Fibroblast of peridontal ligament (primary cell): ENCODE results near the gene PLA1A.
A peak's percentile ranks its signal among the peaks of the same experiment; 100 is the strongest.
"Not testable (repeated sequence)": the region's sequence is repeated elsewhere in the genome, so short reads cannot be mapped to it uniquely, and the experiment has no call there.

Experiments used
- DNase-seq: peaks from one replicate; pipeline ENCODE4 v3.0.0-alpha.2; 2010; ENCODE audit errors: extremely low read depth

The PLA1A gene

DNA sequence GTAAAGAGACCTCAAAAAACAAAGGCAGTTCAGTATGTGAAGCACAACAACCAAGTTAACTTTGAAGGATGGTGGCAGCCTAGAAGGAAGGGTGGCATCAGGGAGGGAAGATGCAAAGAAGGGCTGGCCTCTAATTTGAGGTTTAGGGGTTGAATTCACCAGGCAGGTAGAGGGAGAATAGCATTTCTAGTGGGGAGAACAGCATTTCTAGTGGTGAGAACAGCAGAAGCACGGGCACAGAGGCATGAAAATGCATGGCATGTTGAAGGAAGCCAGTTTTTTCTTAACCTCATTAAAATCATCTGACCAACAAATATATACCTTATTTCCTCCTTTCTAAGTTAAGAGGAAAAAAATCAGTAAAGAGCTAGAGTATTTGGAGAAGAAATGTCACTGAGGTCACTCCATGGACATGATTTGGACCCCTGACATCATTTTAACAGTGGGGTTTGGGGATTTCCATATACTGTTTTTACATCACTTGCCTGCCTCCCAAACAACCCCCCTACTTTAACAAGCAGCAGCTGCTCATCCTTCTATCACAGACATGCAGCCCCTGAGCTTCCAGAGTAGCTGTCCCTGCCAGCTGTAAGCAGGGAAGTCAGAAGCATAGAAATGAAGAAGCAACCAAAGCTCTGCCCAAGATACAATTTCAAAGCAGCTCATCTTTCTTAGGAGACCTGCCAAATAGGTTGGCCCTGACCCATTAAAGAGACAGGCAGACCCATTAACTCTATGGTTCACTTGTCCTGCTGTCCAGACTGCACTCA, 65.1 kb downstream of the PLA1A start:
- peak; percentile 60 for DNase-seq

DNA sequence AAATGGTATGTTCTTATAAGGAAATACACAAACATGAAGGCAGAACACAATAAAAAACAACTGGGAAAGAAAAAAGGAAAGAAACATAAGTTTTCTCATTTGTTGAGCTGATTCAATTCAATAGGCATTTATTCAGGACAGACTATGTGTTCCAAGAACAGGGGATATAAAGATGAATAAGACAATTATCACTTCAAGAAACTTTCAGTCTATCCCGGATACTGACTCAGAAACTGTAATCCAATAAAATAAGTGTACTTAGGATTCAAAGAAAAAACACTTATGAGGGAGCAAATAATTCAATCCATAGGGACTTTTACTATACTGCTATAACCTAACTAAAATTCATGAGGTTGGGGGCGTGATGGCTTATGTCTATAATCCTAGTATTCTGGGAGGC, 66.2 kb downstream of the PLA1A start:
- peak; percentile 21 for DNase-seq

- DNase-seq = no peak
Observed at GRCh38 chr3:119664370-119664769, 66.7 kb downstream of the PLA1A start.

DNA sequence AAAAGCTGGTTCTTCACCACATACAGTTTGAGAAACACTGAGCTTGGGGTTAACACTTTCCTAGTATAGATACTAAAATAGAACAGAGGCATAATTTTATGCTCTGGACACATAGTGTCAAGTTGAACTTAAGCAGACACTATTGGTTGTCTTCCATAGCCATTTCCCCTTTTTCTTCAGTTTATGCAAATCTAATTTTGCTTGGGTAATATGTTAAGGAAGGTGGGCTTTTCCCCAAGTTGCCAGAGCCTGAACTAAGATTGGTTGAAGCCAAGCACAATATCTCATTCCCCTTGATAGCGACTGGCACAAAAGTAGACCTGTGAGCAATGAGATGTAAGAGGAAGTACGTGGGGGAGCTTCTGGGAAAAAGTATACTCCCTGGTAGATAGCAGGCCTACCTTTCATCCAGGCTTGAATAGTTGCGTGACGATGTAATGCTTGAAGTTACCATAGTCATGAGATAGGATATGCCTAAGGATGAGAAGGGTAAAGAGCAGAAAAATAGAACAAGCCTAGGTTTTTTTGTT, 67.2 kb downstream of the PLA1A start:
- DNase-seq = no peak

- no peak for DNase-seq
Observed at GRCh38 chr3:119665954-119666559, 68.4 kb downstream of the PLA1A start.

DNA sequence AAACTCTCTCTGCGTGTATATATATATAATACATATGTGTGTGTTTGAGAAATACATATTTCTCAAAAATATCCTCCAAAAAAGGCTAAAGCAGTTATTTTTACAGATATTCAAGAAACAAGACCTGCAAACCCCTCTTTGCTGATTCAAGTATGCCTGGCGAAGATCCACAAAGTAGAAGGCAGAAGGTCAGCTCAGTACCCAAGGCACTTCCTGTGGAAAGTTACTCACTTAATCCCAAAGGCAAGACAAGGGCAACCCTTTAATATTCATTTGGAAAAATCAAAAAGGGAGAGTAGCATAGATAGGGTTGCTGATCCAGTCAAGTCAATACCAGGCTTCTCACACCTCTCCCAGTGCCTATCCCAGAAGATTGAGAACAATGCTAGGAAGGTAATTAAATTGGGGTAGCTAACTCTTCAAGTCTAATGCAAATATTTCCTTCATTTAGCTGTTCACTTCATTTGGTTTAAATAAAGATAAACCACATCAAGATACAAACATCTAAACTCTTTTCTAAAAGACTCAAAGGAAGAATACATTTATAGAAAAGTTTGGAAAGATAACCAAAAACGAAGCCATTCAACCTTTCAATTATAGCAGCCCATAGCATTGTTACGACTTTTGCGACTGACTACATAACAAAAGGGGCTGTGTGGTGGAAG, 72.4 kb downstream of the PLA1A start:
- DNase-seq = no peak

DNA sequence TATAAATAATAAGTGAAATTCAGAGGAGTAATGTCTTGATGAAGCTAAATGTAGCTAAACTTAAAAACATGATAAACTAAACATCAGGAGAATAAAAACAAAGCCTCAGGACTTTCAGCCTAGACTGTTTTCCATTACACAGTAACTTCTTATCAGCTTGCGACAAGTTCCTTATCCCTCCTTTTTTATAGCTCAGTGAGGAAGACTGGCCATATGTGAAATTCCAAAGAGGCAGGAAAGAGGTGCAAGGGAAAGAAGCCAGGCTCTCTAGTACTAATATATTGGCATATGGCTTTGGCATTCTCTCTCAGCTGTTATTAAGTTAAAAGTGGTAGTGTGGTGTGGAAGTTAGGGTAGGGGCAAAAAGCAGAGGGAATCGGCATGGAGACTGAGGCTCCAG, 75.1 kb downstream of the PLA1A start:
- DNase-seq = no peak

DNA sequence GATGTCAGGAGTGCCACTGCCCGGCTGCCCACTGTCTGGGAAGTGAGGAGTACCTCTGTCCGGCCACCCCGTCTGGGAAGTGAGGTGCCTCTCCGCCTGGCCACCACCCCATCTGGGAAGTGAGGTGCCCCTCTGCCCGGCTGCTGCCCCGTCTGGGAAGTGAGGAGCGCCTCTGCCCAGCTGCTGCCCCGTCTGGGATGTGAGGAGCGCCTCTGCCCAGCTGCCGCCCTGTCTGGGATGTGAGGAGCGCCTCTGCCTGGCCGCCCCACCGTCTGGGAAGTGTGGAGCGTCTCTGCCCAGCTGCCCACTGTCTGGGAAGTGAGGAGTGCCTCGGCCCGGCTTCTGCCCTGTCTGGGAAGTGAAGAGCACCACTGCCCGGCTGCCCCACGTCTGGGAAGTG, 76.2 kb downstream of the PLA1A start:
- DNase-seq = no peak

DNA sequence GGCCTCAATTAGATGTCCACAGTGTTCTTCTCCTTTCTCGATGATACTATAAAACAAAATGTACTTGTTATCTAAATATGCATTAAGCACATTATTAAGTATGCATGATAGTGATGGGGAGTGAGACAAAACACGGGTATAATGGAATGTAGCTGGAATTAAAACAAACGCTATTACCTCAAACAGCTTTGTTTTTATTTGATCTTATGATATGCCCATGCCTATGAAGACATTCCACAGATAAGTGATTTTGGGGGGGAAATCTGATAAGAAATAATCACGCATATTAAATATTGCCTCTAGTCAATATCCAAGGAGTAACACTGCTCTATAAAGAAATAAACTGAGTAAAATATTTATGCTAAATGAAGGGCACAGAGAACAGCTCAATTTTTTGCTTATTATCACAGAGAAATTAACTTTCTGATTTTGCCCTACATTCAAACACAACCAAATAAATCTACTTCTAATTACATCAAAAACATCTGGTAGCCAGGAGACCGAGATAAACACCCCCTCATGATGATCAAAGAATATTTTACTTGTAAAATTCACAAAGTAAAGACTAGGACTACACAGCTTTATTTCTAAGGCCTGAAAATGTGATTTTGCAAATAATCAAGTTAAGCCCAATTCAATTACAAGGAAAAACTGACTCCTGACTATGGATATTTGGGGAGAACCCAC, 77.6 kb downstream of the PLA1A start:
- no peak for DNase-seq

DNA sequence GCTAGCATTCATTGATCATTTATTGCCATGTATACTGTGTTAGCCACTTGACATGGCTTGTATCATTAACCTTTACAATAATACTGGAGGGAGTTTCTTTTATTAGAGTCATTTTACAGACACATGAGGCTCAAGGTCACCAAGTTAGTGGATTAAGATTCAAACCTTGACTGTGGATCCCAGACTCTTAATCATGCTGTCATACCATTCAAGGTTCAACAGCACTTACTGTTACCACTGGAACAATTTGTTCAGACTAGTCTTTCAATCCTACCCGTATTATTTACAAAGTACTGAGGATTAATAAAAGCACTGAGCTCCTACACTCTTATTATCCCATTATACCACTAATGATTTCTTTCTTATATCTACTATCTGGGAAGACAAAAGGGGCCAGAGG, 78.3 kb downstream of the PLA1A start:
- peak; percentile 11 for DNase-seq

GRCh38 chr3:119676771-119677640, 79.3 kb downstream of the PLA1A start, which contains the start of gene COX17:
Gene COX17, minus strand, starts transcription at chr3:119677406. Its CDS starts 96 bp downstream, at chr3:119677310.
- DNase-seq = peak; percentile 96

DNA sequence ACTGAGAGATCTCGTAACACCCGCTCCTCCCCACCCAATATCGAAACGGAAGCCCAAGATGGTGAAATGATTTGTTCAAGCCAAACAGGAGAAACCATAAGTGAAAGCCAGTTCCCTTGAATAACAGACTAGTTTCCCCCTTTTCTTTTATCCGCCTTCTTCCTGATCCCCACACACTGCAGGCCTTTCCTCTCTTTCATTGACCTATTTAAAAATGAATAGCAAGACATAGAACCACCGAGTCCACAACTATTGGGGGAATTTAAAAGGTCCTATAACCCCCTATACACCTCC, 79.9 kb downstream of the PLA1A start:
- DNase-seq = no peak

GRCh38 chr3:119678209-119678608, 80.5 kb downstream of the PLA1A start:
- DNase-seq = not testable (repeated sequence)
